Spleen (tissue), 7 donors: Measurements from ENCODE around the gene MYH14.

Experiments
- POLR2A ChIP-seq, 3 donors: fragments of 450-650 bp; IDR thresholded peaks; one replicate each; pipeline ENCODE4 v1.5.1; 2017; ENCODE audit warnings: antibody characterized with exemption in 3 of 3, mild to moderate bottlenecking in 1 of 3
- POLR2AphosphoS5 ChIP-seq, 3 donors: sonication (generic); formaldehyde crosslinking; IDR thresholded peaks; one replicate each; pipeline ENCODE4 v1.5.1; 2017; ENCODE audit warnings: antibody characterized with exemption in 3 of 3
- TF ChIP-seq, protein P1 (sequence below), 11 experiments: fragments of 200-600 bp in 7 of 11; fragments of 450-650 bp in 4 of 11; sonication (generic) in 4 of 11; IDR thresholded peaks in 8 of 11; conservative IDR thresholded peaks in 3 of 11; 1 replicate in 7 of 11; 2 replicates in 4 of 11; pipeline versions ENCODE4 v1.4.0 to v1.8.0; 2016 to 2021; ENCODE audit warnings: antibody characterized with exemption in 11 of 11, inconsistent platforms in 4 of 11, mild to moderate bottlenecking in 1 of 11
- donor health status: DM: no; HTN: no; CAD: no; lungs with moderate emphysema.
- donor health status: DM: no; HTN: no; CAD: no.
- donor health status: DM: no; HTN: no; CAD: no.

DNA sequence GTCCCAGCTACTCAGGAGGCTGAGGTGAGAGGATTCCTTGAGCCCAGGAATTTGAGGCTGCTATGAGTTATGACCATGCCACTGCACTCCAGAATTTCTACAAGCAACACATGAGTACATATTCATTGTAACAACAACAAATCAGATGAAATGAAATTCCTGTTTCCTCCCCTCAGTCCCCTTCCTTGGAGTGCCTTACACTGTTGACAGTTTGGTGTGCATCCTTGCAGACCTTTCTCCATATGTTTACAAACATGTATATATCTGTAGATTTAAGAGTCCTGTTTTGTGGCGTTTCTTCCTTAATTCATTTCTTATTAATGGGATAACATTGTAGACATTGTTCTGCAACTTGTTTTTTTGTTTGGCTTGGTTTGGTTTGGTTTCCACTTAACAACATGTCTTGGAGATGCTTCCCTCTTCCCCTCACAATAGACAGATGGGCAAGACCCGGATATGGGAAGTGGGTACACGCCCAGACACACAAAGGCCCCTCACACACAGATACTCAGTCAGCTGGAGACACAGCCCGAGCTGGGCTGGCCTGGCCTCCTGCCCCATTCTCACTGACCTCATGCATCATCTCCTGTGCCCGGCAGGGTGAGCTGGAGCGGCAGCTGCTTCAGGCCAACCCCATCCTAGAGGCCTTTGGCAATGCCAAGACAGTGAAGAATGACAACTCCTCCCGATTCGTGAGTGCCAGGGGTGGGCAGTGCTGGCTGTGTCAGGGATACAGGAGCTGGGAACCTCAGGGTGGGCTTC is 21.7 kb downstream of the MYH14 start:
- TF ChIP-seq, protein P1, sequence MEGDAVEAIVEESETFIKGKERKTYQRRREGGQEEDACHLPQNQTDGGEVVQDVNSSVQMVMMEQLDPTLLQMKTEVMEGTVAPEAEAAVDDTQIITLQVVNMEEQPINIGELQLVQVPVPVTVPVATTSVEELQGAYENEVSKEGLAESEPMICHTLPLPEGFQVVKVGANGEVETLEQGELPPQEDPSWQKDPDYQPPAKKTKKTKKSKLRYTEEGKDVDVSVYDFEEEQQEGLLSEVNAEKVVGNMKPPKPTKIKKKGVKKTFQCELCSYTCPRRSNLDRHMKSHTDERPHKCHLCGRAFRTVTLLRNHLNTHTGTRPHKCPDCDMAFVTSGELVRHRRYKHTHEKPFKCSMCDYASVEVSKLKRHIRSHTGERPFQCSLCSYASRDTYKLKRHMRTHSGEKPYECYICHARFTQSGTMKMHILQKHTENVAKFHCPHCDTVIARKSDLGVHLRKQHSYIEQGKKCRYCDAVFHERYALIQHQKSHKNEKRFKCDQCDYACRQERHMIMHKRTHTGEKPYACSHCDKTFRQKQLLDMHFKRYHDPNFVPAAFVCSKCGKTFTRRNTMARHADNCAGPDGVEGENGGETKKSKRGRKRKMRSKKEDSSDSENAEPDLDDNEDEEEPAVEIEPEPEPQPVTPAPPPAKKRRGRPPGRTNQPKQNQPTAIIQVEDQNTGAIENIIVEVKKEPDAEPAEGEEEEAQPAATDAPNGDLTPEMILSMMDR (IDR thresholded peaks at IDR 0.05 in 8 of 11, conservative IDR thresholded peaks at IDR 0.05 in 3 of 11) = no peak
- TF ChIP-seq POLR2A (IDR thresholded peaks at IDR 0.05) (no peak), POLR2AphosphoS5 (IDR thresholded peaks at IDR 0.05) (no peak)
